DND-41 (cell line): ENCODE results near the gene PIP5KL1.

Experiments
- ATAC-seq: fragments of 200-7000 bp; cut with Tn5 transposase; 3 replicates; pipeline ENCODE4 v1.9.1; 2021; ENCODE audit warnings: low read depth; ENCODE audit not compliant: insufficient read depth
- DNase-seq: peaks from one replicate; pipeline ENCODE4 v3.0.0-alpha.2; 2020
- H2AFZ ChIP-seq: 2 replicates; pipeline ENCODE4 v1.6.0; 2012; ENCODE audit warnings: low read depth, low read length
- H3K27ac ChIP-seq: 2 replicates; pipeline ENCODE4 v1.5.1; 2012; ENCODE audit warnings: low read length, inconsistent platforms
- H3K27me3 ChIP-seq: fragments of 200-600 bp; sonication (generic); 2 replicates; pipeline ENCODE4 v1.6.0; 2012; ENCODE audit warnings: low read length, mild to moderate bottlenecking, inconsistent platforms; ENCODE audit not compliant: insufficient read depth, poor library complexity
- H3K36me3 ChIP-seq: 2 replicates; pipeline ENCODE4 v1.5.1; 2012; ENCODE audit warnings: low read length, inconsistent platforms; ENCODE audit not compliant: insufficient read depth
- H3K4me1 ChIP-seq: 2 replicates; pipeline ENCODE4 v1.5.1; 2012; ENCODE audit warnings: mild to moderate bottlenecking, low read length; ENCODE audit not compliant: insufficient read depth
- H3K4me2 ChIP-seq: 2 replicates; pipeline ENCODE4 v1.6.0; 2012; ENCODE audit warnings: mild to moderate bottlenecking, moderate library complexity, low read length, inconsistent platforms; ENCODE audit not compliant: insufficient read depth
- H3K4me3 ChIP-seq, 2 experiments: fragments of 200-600 bp in 1 of 2; shearing (Covaris generic) in 1 of 2; 2 replicates each; pipeline ENCODE4 v1.5.1; 2012 to 2016; ENCODE audit warnings: inconsistent platforms in 2 of 2, low read length in 2 of 2, mild to moderate bottlenecking in 2 of 2, low read depth in 1 of 2, moderate library complexity in 1 of 2
- H3K79me2 ChIP-seq: 2 replicates; pipeline ENCODE4 v1.6.0; 2012; ENCODE audit warnings: low read length, inconsistent platforms; ENCODE audit not compliant: insufficient read depth
- H3K9ac ChIP-seq: 2 replicates; pipeline ENCODE4 v1.6.0; 2012; ENCODE audit warnings: low read depth, mild to moderate bottlenecking, inconsistent platforms, low read length, moderate library complexity
- H3K9me3 ChIP-seq: 2 replicates; pipeline ENCODE4 v1.5.1; 2012; ENCODE audit warnings: low read length, moderate library complexity, mild to moderate bottlenecking, inconsistent platforms; ENCODE audit not compliant: insufficient read depth, severe bottlenecking
- H4K20me1 ChIP-seq: 2 replicates; pipeline ENCODE4 v1.6.0; 2012; ENCODE audit warnings: low read length; ENCODE audit not compliant: insufficient read depth
- CTCF ChIP-seq: IDR thresholded peaks from 2 replicates; pipeline ENCODE4 v1.5.1; 2012; ENCODE audit warnings: borderline replicate concordance, low read length, moderate library complexity, mild to moderate bottlenecking; ENCODE audit not compliant: poor library complexity, severe bottlenecking; ENCODE audit errors: extremely low read depth
- EZH2 ChIP-seq: IDR thresholded peaks from 3 replicates; pipeline ENCODE4 v1.6.1; 2012; ENCODE audit warnings: borderline replicate concordance, low read depth, mild to moderate bottlenecking, moderate library complexity, low read length, inconsistent platforms; ENCODE audit not compliant: severe bottlenecking

Gene PIP5KL1

GRCh38 chr9:127979015-127979332 lies 48.4 kb upstream of the PIP5KL1 start:
- Histone ChIP-seq H3K4me3 (peak overlapping the region in 1 of 2 experiments; percentile 74; a peak in 2 of 4 replicates), H3K9ac (peak overlapping the region; percentile 66), H3K4me2 (peak overlapping the region; percentile 80), H3K79me2 (peaks cover 32% of the 10 kb centered on the region), H3K27ac (no peak overlapping the region), H2AFZ (no peak overlapping the region), H3K4me1 (peaks cover 50% of the 10 kb centered on the region), H3K36me3 (no peaks in the 10 kb centered on the region), H3K27me3 (no peaks in the 10 kb centered on the region), H3K9me3 (no peaks in the 10 kb centered on the region), H4K20me1 (peaks cover 40% of the 10 kb centered on the region)
- ATAC-seq (no peak), DNase-seq (no peak)
- TF ChIP-seq EZH2, result no peak
- no peak for TF ChIP-seq CTCF

GRCh38 chr9:127977884-127978647 lies 47.5 kb upstream of the PIP5KL1 start:
- no peak for DNase-seq
- Histone ChIP-seq H3K4me1 (peaks cover 50% of the 10 kb centered on the region), H3K4me3 (peak overlapping the region in 1 of 2 experiments; percentile 37; a peak in 2 of 4 replicates), H2AFZ (no peak overlapping the region), H3K36me3 (no peaks in the 10 kb centered on the region), H4K20me1 (peaks cover 47% of the 10 kb centered on the region), H3K4me2 (peak overlapping the region; percentile 58), H3K27ac (no peak overlapping the region), H3K9ac (peak overlapping the region; percentile 34; the same call in 1 of the 2 replicates), H3K79me2 (peaks cover 32% of the 10 kb centered on the region), H3K27me3 (no peaks in the 10 kb centered on the region), H3K9me3 (no peaks in the 10 kb centered on the region)
- TF ChIP-seq CTCF, result no peak
- TF ChIP-seq EZH2, result no peak
- no peak for ATAC-seq

- ATAC-seq (no peak), DNase-seq (no peak)
- peak overlapping the region; percentile 34; the same call in 1 of the 2 replicates for H3K9ac ChIP-seq
- no peak overlapping the region for H2AFZ ChIP-seq
- peaks cover 52% of the 10 kb centered on the region for H4K20me1 ChIP-seq
- H3K27ac ChIP-seq, result no peak overlapping the region
- H3K4me2 ChIP-seq, result peak overlapping the region; percentile 58
- H3K4me1 ChIP-seq, result peaks cover 50% of the 10 kb centered on the region
- no peaks in the 10 kb centered on the region for H3K9me3 ChIP-seq
- no peaks in the 10 kb centered on the region for H3K27me3 ChIP-seq
- peak overlapping the region in 1 of 2 experiments; percentile 37; a peak in 2 of 4 replicates for H3K4me3 ChIP-seq
- no peaks in the 10 kb centered on the region for H3K36me3 ChIP-seq
- TF ChIP-seq CTCF, result no peak
- H3K79me2 ChIP-seq, result peaks cover 32% of the 10 kb centered on the region
Measured at GRCh38 chr9:127977009-127977883, 46.7 kb upstream of the PIP5KL1 start.
